Endodermal cell (in vitro differentiated cells): Measurements from ENCODE around the gene WDR91. TPM values are rescaled to one million over a fixed set of nuclear protein-coding genes. Genes with fewer than 3 reads are reported as not detected.
"Not testable (repeated sequence)": the region's sequence is repeated elsewhere in the genome, so short reads cannot be mapped to it uniquely, and the experiment has no call there.

ENCODE experiments used
- DNase-seq: peaks from one replicate; pipeline ENCODE4 v3.0.0-alpha.2; 2017
- H3K27ac ChIP-seq: 2 replicates; pipeline ENCODE4 v1.5.1; 2013; ENCODE audit warnings: mild to moderate bottlenecking, low read depth, low read length, moderate library complexity
- H3K27me3 ChIP-seq: 2 replicates; pipeline ENCODE4 v1.6.1; 2013; ENCODE audit warnings: mild to moderate bottlenecking, low read length, moderate library complexity; ENCODE audit not compliant: insufficient read depth, control insufficient read depth, poor library complexity, severe bottlenecking
- H3K36me3 ChIP-seq: 2 replicates; pipeline ENCODE4 v1.7.0; 2013; ENCODE audit warnings: mild to moderate bottlenecking, low read length, moderate library complexity; ENCODE audit not compliant: control insufficient read depth, insufficient read depth
- H3K4me1 ChIP-seq: one replicate; pipeline ENCODE4 v1.7.0; 2013; ENCODE audit warnings: low read length; ENCODE audit not compliant: control insufficient read depth, insufficient read depth
- H3K4me3 ChIP-seq: 2 replicates; pipeline ENCODE4 v1.5.1; 2013; ENCODE audit warnings: mild to moderate bottlenecking, low read length, moderate library complexity
- H3K9ac ChIP-seq: 2 replicates; pipeline ENCODE4 v1.6.1; 2013; ENCODE audit warnings: mild to moderate bottlenecking, low read length, moderate library complexity; ENCODE audit not compliant: poor library complexity, severe bottlenecking; ENCODE audit errors: extremely low read depth
- H3K9me3 ChIP-seq: 2 replicates; pipeline ENCODE4 v1.6.1; 2013; ENCODE audit warnings: mild to moderate bottlenecking, low read length, moderate library complexity; ENCODE audit not compliant: control insufficient read depth
- H3K27ac Mint-ChIP-seq: 2 replicates; pipeline ENCODE4 v1.8.0; 2020; ENCODE audit warnings: mixed read lengths
- H3K27me3 Mint-ChIP-seq: 2 replicates; pipeline ENCODE4 v1.8.0; 2021; ENCODE audit warnings: mild to moderate bottlenecking, mixed read lengths; ENCODE audit not compliant: insufficient read depth
- H3K36me3 Mint-ChIP-seq: 2 replicates; pipeline ENCODE4 v1.8.0; 2020; ENCODE audit warnings: low read depth, mixed read lengths
- H3K4me1 Mint-ChIP-seq: 2 replicates; pipeline ENCODE4 v1.8.0; 2020; ENCODE audit warnings: mixed read lengths
- H3K4me3 Mint-ChIP-seq: 2 replicates; pipeline ENCODE4 v1.8.0; 2020; ENCODE audit warnings: mild to moderate bottlenecking, moderate library complexity, mixed read lengths
- H3K9me3 Mint-ChIP-seq: 2 replicates; pipeline ENCODE4 v1.8.0; 2020; ENCODE audit warnings: mild to moderate bottlenecking, mixed read lengths
- whole genome bisulfite sequencing, 2 experiments: methylation state at CpG; one replicate each; pipeline versions ENCODE4 v1.1.5 to v1.1.7; 2013; ENCODE audit warnings: missing lambda C conversion rate in 2 of 2, mixed read lengths in 1 of 2; ENCODE audit not compliant: insufficient coverage in 1 of 2, insufficient read length in 1 of 2; 5-methylcytosine and 5-hydroxymethylcytosine counted together
- total RNA-seq, 2 donors: library from RNA; stranded (reverse); fragmentation: NEBNext Ultra II Directional in 1 of 2; extraction: Animal tissue kit (Norgen Biotek cat#: 25700) in 1 of 2; gene quantifications; 2 replicates in 1 of 2; 3 replicates in 1 of 2; pipeline ENCODE4 v1.2.1, GENCODE V29; 2021
- TF ChIP-seq, protein P1 (sequence below): fragments of 200-600 bp; sonication (generic); conservative IDR thresholded peaks from 2 replicates; pipeline ENCODE4 v1.5.0; 2021; ENCODE audit warnings: antibody characterized with exemption, mild to moderate bottlenecking

The WDR91 gene
- total RNA-seq, 2 donors from 2014 or later: 8.2 to 9.6 TPM

- H3K27me3 Mint-ChIP-seq: no peaks in the 10 kb centered on the region
- H3K36me3 Mint-ChIP-seq: no peaks in the 10 kb centered on the region
- H3K9me3 ChIP-seq: peaks cover 2% of the 10 kb centered on the region
- WGBS, 2 experiments: 80 to 94% methylated on average over 1 to 7 of the region's 7 CpGs
- H3K27me3 ChIP-seq: no peaks in the 10 kb centered on the region
- no peak overlapping the region for H3K4me3 Mint-ChIP-seq
- no peak overlapping the region for H3K4me3 ChIP-seq
- peaks cover 6% of the 10 kb centered on the region for H3K4me1 Mint-ChIP-seq
- no peaks in the 10 kb centered on the region for H3K4me1 ChIP-seq
- no peak for DNase-seq
- H3K9me3 Mint-ChIP-seq: peaks cover 15% of the 10 kb centered on the region
- no peak overlapping the region for H3K27ac ChIP-seq
- H3K36me3 ChIP-seq: no peaks in the 10 kb centered on the region
- TF ChIP-seq, protein P1, sequence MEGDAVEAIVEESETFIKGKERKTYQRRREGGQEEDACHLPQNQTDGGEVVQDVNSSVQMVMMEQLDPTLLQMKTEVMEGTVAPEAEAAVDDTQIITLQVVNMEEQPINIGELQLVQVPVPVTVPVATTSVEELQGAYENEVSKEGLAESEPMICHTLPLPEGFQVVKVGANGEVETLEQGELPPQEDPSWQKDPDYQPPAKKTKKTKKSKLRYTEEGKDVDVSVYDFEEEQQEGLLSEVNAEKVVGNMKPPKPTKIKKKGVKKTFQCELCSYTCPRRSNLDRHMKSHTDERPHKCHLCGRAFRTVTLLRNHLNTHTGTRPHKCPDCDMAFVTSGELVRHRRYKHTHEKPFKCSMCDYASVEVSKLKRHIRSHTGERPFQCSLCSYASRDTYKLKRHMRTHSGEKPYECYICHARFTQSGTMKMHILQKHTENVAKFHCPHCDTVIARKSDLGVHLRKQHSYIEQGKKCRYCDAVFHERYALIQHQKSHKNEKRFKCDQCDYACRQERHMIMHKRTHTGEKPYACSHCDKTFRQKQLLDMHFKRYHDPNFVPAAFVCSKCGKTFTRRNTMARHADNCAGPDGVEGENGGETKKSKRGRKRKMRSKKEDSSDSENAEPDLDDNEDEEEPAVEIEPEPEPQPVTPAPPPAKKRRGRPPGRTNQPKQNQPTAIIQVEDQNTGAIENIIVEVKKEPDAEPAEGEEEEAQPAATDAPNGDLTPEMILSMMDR: no peak
- no peak overlapping the region for H3K9ac ChIP-seq
- H3K27ac Mint-ChIP-seq: no peak overlapping the region
Measured at GRCh38 chr7:135174941-135175340, 36.4 kb downstream of the WDR91 start.

DNA sequence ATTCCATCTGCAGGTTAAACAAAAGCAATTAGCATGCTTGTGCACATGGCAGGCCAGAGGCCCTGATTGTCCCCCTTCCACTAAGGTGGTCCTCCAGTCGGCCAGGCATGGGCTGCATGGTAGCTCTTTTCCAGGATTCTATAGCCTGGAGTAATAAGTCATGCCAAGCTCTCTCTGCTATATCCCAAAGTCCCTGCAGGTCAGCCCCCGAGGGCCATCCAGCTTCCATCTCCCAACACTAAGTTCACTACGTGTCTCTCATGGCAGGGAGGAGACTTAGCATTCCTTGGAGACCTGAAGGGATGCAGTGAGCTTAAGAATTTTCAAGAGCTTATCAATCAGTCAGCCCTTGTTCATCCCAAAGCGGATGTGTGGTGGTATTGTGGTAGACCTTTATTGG lies 37.4 kb downstream of the WDR91 start:
- H3K4me1 ChIP-seq, H3K27ac ChIP-seq, H3K4me3 ChIP-seq, H3K36me3 Mint-ChIP-seq, H3K9ac ChIP-seq, H3K36me3 ChIP-seq, H3K27ac Mint-ChIP-seq, H3K27me3 Mint-ChIP-seq, H3K9me3 Mint-ChIP-seq, DNase-seq, H3K9me3 ChIP-seq, H3K27me3 ChIP-seq, H3K4me3 Mint-ChIP-seq: not testable (repeated sequence)
- 92 to 93% methylated on average over 2 to 4 of the region's 4 CpGs for WGBS, 2 experiments
- peaks cover 11% of the 10 kb centered on the region for H3K4me1 Mint-ChIP-seq

GRCh38 chr7:135171581-135172291 lies 39.6 kb downstream of the WDR91 start:
- H3K27ac ChIP-seq, H3K4me3 ChIP-seq, H3K9me3 ChIP-seq, H3K9ac ChIP-seq, H3K4me1 ChIP-seq, H3K27me3 Mint-ChIP-seq, H3K9me3 Mint-ChIP-seq, H3K27me3 ChIP-seq: not testable (repeated sequence)
- WGBS, 2 experiments: 90 to 91% methylated on average over 19 of the region's 19 CpGs
- DNase-seq: peak; percentile 82
- peaks cover 26% of the 10 kb centered on the region for H3K36me3 Mint-ChIP-seq
- peaks cover 11% of the 10 kb centered on the region for H3K4me1 Mint-ChIP-seq
- peak overlapping the region; percentile 76 for H3K4me3 Mint-ChIP-seq
- peak overlapping the region; percentile 90 for H3K27ac Mint-ChIP-seq
- H3K36me3 ChIP-seq: peaks cover 20% of the 10 kb centered on the region

- Histone ChIP-seq H3K4me3 (peak overlapping the region; percentile 90), H3K36me3 (peaks cover 27% of the 10 kb centered on the region), H3K9ac (peak overlapping the region; percentile 76), H3K27ac (peak overlapping the region; percentile 91)
- not testable (repeated sequence) for H3K9me3 Mint-ChIP-seq, H3K27me3 Mint-ChIP-seq, H3K9me3 ChIP-seq, DNase-seq, H3K4me1 ChIP-seq, H3K27me3 ChIP-seq
- WGBS, 2 experiments: 35 to 83% methylated on average over 1 to 11 of the region's 12 CpGs
- H3K27ac Mint-ChIP-seq: peak overlapping the region; percentile 91
- peak overlapping the region; percentile 76 for H3K4me3 Mint-ChIP-seq
- peaks cover 11% of the 10 kb centered on the region for H3K4me1 Mint-ChIP-seq
- peaks cover 33% of the 10 kb centered on the region for H3K36me3 Mint-ChIP-seq
Measured at GRCh38 chr7:135170998-135171481, 40.3 kb downstream of the WDR91 start.
